Vagina (tissue), 2 donors: ENCODE measurements around the gene VPS8.

ENCODE experiments used
- POLR2A ChIP-seq, 2 donors: fragments of 450-650 bp; IDR thresholded peaks; one replicate each; pipeline ENCODE4 v1.6.1; 2017; ENCODE audit warnings: antibody characterized with exemption in 2 of 2, mild to moderate bottlenecking in 2 of 2, moderate library complexity in 2 of 2
- POLR2AphosphoS5 ChIP-seq, 2 donors: sonication (generic); formaldehyde crosslinking; IDR thresholded peaks; one replicate each; pipeline ENCODE4 v1.9.0; 2017; ENCODE audit warnings: antibody characterized with exemption in 2 of 2, mild to moderate bottlenecking in 2 of 2, low read depth in 1 of 2; ENCODE audit not compliant: insufficient read depth in 1 of 2
- TF ChIP-seq, protein P1 (sequence below), 3 experiments: fragments of 450-650 bp in 2 of 3; fragments of 200-600 bp in 1 of 3; sonication (generic) in 1 of 3; IDR thresholded peaks; one replicate each; pipeline ENCODE4 v1.5.1; 2017 to 2019; ENCODE audit warnings: antibody characterized with exemption in 3 of 3, mild to moderate bottlenecking in 2 of 3, moderate library complexity in 2 of 3

DNA sequence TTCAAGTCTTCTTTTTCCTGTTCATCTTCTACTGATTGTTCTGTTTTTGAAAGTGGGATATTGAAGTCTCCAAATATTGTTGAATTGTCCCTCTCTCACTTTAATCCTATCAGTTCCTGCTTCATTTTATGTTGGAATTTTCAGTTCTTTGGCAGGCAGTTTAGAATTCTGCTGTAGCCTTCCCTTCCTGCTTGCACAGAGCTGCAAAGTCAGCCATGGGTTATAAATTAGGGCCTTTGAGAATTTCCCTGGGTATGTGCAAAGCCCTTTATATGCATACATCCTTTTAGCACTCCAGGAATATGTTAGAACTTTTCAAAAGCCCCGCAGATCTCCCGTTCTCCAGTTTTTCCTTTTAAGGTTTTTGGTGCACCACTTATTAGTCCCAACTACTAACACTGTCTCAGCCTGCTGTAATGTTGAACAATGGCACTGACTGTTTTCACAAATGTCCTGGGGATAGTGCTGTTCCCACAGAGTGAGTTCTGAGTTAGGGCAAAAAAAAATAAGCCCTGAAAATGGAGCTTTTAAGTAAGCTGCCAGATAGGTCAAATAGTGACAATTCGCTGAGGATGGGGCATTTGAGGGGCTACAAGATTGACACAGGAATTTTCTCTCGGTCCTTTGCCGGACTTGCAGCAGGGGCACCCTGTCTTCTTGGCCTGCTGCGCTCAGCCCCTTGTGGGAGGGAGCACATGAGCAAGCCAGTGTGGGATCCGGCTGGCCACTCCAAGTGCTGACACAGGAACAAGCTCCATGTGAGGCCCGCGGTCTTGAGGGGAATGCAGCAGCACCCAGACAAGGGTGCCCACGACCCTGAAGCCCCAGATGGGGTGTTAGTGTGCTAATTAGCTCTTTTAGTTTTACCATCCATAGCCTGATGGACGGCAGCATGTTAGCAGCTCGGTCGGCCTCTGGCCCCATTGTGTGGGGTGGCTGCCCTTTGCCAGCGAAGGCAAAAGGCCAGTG, 96.0 kb downstream of the VPS8 start:
- TF ChIP-seq POLR2A (IDR thresholded peaks at IDR 0.05) (no peak), POLR2AphosphoS5 (IDR thresholded peaks at IDR 0.05; ENCODE audit: insufficient read depth in 1 of 2, low read depth in 1 of 2) (no peak)
- TF ChIP-seq, protein P1, sequence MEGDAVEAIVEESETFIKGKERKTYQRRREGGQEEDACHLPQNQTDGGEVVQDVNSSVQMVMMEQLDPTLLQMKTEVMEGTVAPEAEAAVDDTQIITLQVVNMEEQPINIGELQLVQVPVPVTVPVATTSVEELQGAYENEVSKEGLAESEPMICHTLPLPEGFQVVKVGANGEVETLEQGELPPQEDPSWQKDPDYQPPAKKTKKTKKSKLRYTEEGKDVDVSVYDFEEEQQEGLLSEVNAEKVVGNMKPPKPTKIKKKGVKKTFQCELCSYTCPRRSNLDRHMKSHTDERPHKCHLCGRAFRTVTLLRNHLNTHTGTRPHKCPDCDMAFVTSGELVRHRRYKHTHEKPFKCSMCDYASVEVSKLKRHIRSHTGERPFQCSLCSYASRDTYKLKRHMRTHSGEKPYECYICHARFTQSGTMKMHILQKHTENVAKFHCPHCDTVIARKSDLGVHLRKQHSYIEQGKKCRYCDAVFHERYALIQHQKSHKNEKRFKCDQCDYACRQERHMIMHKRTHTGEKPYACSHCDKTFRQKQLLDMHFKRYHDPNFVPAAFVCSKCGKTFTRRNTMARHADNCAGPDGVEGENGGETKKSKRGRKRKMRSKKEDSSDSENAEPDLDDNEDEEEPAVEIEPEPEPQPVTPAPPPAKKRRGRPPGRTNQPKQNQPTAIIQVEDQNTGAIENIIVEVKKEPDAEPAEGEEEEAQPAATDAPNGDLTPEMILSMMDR (IDR thresholded peaks at IDR 0.05): no peak
